ENCODE results near the gene DDX17.

DDX17 gene

GRCh38 chr22:38464992-38465672, 41.0 kb downstream of the DDX17 start:
- no peak for DNase-seq

GRCh38 chr22:38462960-38463784, 42.9 kb downstream of the DDX17 start:
- no peak for DNase-seq

GRCh38 chr22:38461414-38462081, 44.6 kb downstream of the DDX17 start:
- DNase-seq, result no peak

GRCh38 chr22:38461057-38461413, 45.1 kb downstream of the DDX17 start:
- no peak for DNase-seq

- DNase-seq, result no peak
Observed at GRCh38 chr22:38460426-38460840, 45.7 kb downstream of the DDX17 start.

- no peak for DNase-seq
Observed at GRCh38 chr22:38456841-38457699, 49.0 kb downstream of the DDX17 start.

- DNase-seq, result no peak
Observed at GRCh38 chr22:38456272-38456835, 49.8 kb downstream of the DDX17 start.

GRCh38 chr22:38455530-38456271, 50.4 kb downstream of the DDX17 start:
- no peak for DNase-seq

GRCh38 chr22:38455076-38455529, 51.0 kb downstream of the DDX17 start, which contains the start of gene KCNJ4:
KCNJ4 (minus strand) TSS chr22:38455199; CDS start chr22:38428132, 27,067 bp downstream.
- DNase-seq, result no peak

GRCh38 chr22:38454353-38455075, 51.6 kb downstream of the DDX17 start:
- DNase-seq, result no peak

- no peak for DNase-seq
Observed at GRCh38 chr22:38453996-38454352, 52.1 kb downstream of the DDX17 start.

- no peak for DNase-seq
Observed at GRCh38 chr22:38453066-38453672, 52.9 kb downstream of the DDX17 start.

- DNase-seq, result no peak
Observed at GRCh38 chr22:38452373-38453065, 53.6 kb downstream of the DDX17 start.

- no peak for DNase-seq
Observed at GRCh38 chr22:38451864-38452263, 54.2 kb downstream of the DDX17 start.

GRCh38 chr22:38451404-38451803, 54.7 kb downstream of the DDX17 start:
- no peak for DNase-seq

GRCh38 chr22:38450234-38450797, 55.8 kb downstream of the DDX17 start:
- no peak for DNase-seq

- no peak for DNase-seq
Observed at GRCh38 chr22:38449776-38450175, 56.3 kb downstream of the DDX17 start.

GRCh38 chr22:38448945-38449745, 57.0 kb downstream of the DDX17 start:
- no peak for DNase-seq

All from cortex of kidney (tissue), 1 donor.